Keratinocyte (primary cell): ENCODE data around the gene CAPN5. TPM values are rescaled to one million over a fixed set of nuclear protein-coding genes. Genes with fewer than 3 reads are reported as not detected.

Source experiments
- DNase-seq: peaks from one replicate; pipeline ENCODE4 v3.0.0-alpha.2; 2011; ENCODE audit warnings: low read depth, missing footprints, low spot score
- FAIRE-seq: peaks from 2 replicates; lab custom pipeline; 2011; peaks lifted over from hg19 to GRCh38; lab: Jason Lieb, UNC
- H2AFZ ChIP-seq: 2 replicates; pipeline ENCODE4 v1.6.0; 2012; ENCODE audit warnings: low read length, control low read depth, inconsistent platforms; ENCODE audit not compliant: control insufficient read depth
- H3K27ac ChIP-seq: 2 replicates; pipeline ENCODE4 v1.5.1; 2011; ENCODE audit warnings: low read length; ENCODE audit not compliant: control insufficient read depth, insufficient read depth
- H3K27me3 ChIP-seq: 3 replicates; pipeline ENCODE4 v1.6.0; 2011; ENCODE audit warnings: low read length; ENCODE audit not compliant: control insufficient read depth, insufficient read depth; ENCODE audit errors: extremely low read depth
- H3K36me3 ChIP-seq, 2 experiments: 2 replicates in 1 of 2; 3 replicates in 1 of 2; pipeline ENCODE4 v1.5.1; 2011; ENCODE audit warnings: low read length in 2 of 2, mild to moderate bottlenecking in 1 of 2; ENCODE audit not compliant: control insufficient read depth in 2 of 2, insufficient read depth in 2 of 2; ENCODE audit errors: extremely low read depth in 1 of 2
- H3K4me1 ChIP-seq: 3 replicates; pipeline ENCODE4 v1.5.1; 2011; ENCODE audit warnings: low read length; ENCODE audit not compliant: control insufficient read depth, insufficient read depth; ENCODE audit errors: extremely low read depth
- H3K4me2 ChIP-seq: 3 replicates; pipeline ENCODE4 v1.6.0; 2011; ENCODE audit warnings: low read depth, low read length; ENCODE audit not compliant: control insufficient read depth, insufficient read depth; ENCODE audit errors: extremely low read depth
- H3K4me3 ChIP-seq, 3 experiments: fragments of 200-600 bp in 1 of 3; sonication (generic) in 1 of 3; 2 replicates in 2 of 3; 3 replicates in 1 of 3; pipeline ENCODE4 v1.5.1; 2011 to 2016; ENCODE audit warnings: low read length in 3 of 3, mild to moderate bottlenecking in 3 of 3, control low read depth in 2 of 3, inconsistent platforms in 1 of 3, low read depth in 1 of 3, mixed read lengths in 1 of 3, mixed run types in 1 of 3, moderate library complexity in 1 of 3; ENCODE audit not compliant: control insufficient read depth in 2 of 3, insufficient read depth in 2 of 3; ENCODE audit errors: extremely low read depth in 1 of 3
- H3K79me2 ChIP-seq: 2 replicates; pipeline ENCODE4 v1.6.0; 2012; ENCODE audit warnings: low read length; ENCODE audit not compliant: control insufficient read depth, insufficient read depth
- H3K9ac ChIP-seq: 3 replicates; pipeline ENCODE4 v1.6.0; 2011; ENCODE audit warnings: low read length; ENCODE audit not compliant: control insufficient read depth, insufficient read depth; ENCODE audit errors: extremely low read depth
- H3K9me1 ChIP-seq: 3 replicates; pipeline ENCODE4 v1.6.0; 2011; ENCODE audit warnings: low read length; ENCODE audit not compliant: control insufficient read depth, insufficient read depth; ENCODE audit errors: extremely low read depth
- H3K9me3 ChIP-seq: 2 replicates; pipeline ENCODE4 v1.5.1; 2012; ENCODE audit warnings: low read depth, low read length; ENCODE audit not compliant: control insufficient read depth
- H4K20me1 ChIP-seq: 3 replicates; pipeline ENCODE4 v1.6.0; 2011; ENCODE audit warnings: low read length; ENCODE audit not compliant: control insufficient read depth, insufficient read depth; ENCODE audit errors: extremely low read depth
- EZH2 ChIP-seq: IDR thresholded peaks from one replicate; pipeline ENCODE4 v1.6.1; 2012; ENCODE audit warnings: inconsistent platforms, mild to moderate bottlenecking, low read length, moderate library complexity
- dilution Hi-C: fragments of 300-500 bp; cut with MboI; formaldehyde crosslinking; loops from one replicate; pipeline ENCODE4 v1.7.0; 2020; ENCODE audit warnings: low sequenced_read_pairs; ENCODE audit not compliant: extremely low pct_ligation_motif_present
- polyA plus RNA-seq, 5 experiments: library from polyadenylated mRNA; depleted of rRNA in 3 of 5; stranded (reverse) in 3 of 5; stranded (forward) in 1 of 5; unstranded in 1 of 5; fragments of >200 nt; gene quantifications; 1 replicate in 1 of 5; 2 replicates in 3 of 5; 3 replicates in 1 of 5; pipeline versions ENCODE4 v1.2.1 to v1.2.3, GENCODE V29; 2011 to 2012; ENCODE audit warnings: missing spikeins in 2 of 5, low read depth in 1 of 5, low replicate concordance in 1 of 5
- TF ChIP-seq, protein P1 (sequence below), 3 experiments: IDR thresholded peaks in 1 of 3; conservative IDR thresholded peaks in 1 of 3; optimal IDR thresholded peaks in 1 of 3; 2 replicates in 2 of 3; 3 replicates in 1 of 3; pipeline versions ENCODE3 to v1.5.1; 2011; ENCODE audit warnings: low read length in 3 of 3, mild to moderate bottlenecking in 3 of 3, moderate library complexity in 2 of 3, control low read depth in 1 of 3, inconsistent platforms in 1 of 3; ENCODE audit not compliant: insufficient read depth in 2 of 3; ENCODE audit errors: extremely low read depth in 1 of 3

CAPN5 gene
- polyA plus RNA-seq, 1 donor (not counting 4 experiments of a cell fraction or from before 2014, with no cell fraction given): 1.2 TPM

DNA sequence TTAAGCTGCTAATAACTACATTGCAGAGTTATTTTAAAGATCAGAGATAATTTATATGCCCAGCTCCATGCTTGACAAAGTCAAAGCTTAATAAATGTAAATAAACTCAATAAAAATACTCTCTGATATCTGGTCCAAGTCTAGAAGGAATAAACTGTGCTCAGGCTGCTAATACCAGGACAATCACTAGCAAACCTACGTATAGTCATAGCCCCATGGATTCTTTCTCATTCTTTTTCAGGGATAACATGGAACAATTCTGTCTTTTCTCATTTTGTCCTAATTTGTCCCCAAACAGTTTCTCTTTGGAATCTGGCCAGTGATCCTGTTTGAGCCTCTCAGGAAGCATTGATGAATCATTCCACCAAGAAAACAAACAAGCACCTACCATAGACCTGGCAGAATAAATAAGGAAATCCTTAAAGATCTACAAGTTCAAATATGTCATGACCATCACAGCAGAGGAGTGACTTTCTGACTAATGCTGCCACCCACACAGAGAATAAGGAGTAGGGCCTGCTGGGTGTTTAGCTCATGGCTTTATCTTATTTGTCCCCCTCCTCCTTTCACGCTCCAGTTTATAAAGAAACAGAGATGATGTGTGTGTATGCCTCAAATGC is 46.7 kb upstream of the CAPN5 start:
- dilution Hi-C loops: no loop called here
- Histone ChIP-seq H3K9me1 (no peaks in the 10 kb centered on the region), H3K9me3 (no peaks in the 10 kb centered on the region), H3K27ac (no peak overlapping the region), H3K9ac (no peak overlapping the region), H2AFZ (no peak overlapping the region), H3K27me3 (no peaks in the 10 kb centered on the region), H3K4me1 (peaks cover 11% of the 10 kb centered on the region), H3K79me2 (no peaks in the 10 kb centered on the region), H3K4me3 (no peak overlapping the region), H3K4me2 (peak overlapping the region; percentile 34), H4K20me1 (no peaks in the 10 kb centered on the region), H3K36me3 (peaks cover 2 to 4% of the 10 kb centered on the region in 2 experiments)
- DNase-seq: no peak
- TF ChIP-seq, protein P1, sequence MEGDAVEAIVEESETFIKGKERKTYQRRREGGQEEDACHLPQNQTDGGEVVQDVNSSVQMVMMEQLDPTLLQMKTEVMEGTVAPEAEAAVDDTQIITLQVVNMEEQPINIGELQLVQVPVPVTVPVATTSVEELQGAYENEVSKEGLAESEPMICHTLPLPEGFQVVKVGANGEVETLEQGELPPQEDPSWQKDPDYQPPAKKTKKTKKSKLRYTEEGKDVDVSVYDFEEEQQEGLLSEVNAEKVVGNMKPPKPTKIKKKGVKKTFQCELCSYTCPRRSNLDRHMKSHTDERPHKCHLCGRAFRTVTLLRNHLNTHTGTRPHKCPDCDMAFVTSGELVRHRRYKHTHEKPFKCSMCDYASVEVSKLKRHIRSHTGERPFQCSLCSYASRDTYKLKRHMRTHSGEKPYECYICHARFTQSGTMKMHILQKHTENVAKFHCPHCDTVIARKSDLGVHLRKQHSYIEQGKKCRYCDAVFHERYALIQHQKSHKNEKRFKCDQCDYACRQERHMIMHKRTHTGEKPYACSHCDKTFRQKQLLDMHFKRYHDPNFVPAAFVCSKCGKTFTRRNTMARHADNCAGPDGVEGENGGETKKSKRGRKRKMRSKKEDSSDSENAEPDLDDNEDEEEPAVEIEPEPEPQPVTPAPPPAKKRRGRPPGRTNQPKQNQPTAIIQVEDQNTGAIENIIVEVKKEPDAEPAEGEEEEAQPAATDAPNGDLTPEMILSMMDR (optimal IDR thresholded peaks at IDR 0.05 in 1 of 3, IDR thresholded peaks at IDR 0.05 in 1 of 3, conservative IDR thresholded peaks at IDR 0.05 in 1 of 3; ENCODE audit: extremely low read depth in 1 of 3, insufficient read depth in 2 of 3, low read length in 3 of 3): no peak
- no peak for TF ChIP-seq EZH2
- FAIRE-seq: no peak

DNA sequence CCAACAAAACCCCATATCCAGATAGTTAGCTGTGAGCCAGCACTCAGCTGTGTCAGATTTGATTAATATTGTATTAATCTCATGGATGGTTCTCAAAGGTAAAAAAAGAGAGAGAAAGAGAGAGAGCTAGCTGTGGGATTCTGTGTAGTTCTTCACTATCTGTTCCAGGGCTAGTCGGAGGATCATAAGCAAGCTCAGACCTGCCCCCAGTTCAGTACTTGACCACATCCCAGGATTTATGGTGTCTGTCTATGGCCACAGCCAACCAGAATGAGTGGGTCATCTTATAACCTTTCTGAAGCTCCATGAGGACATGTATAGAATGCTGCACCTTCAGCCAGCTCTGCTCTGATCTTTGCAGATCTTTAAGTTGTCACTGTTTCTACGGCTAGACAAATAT is 46.0 kb upstream of the CAPN5 start:
- no peak overlapping the region for H3K9ac ChIP-seq
- H4K20me1 ChIP-seq: no peaks in the 10 kb centered on the region
- no peaks in the 10 kb centered on the region for H3K79me2 ChIP-seq

More for the DNA sequence above, 46.0 kb upstream of the CAPN5 start:
- Histone ChIP-seq H3K4me1 (peaks cover 11% of the 10 kb centered on the region), H3K36me3 (peaks cover 2 to 4% of the 10 kb centered on the region in 2 experiments), H3K4me2 (peak overlapping the region; percentile 34), H3K4me3 (no peak overlapping the region), H2AFZ (no peak overlapping the region), H3K27ac (no peak overlapping the region), H3K9me1 (no peaks in the 10 kb centered on the region), H3K9me3 (no peaks in the 10 kb centered on the region), H3K27me3 (no peaks in the 10 kb centered on the region)
- TF ChIP-seq, protein P1 (optimal IDR thresholded peaks at IDR 0.05 in 1 of 3, IDR thresholded peaks at IDR 0.05 in 1 of 3, conservative IDR thresholded peaks at IDR 0.05 in 1 of 3; ENCODE audit: extremely low read depth in 1 of 3, insufficient read depth in 2 of 3, low read length in 3 of 3): no peak
- TF ChIP-seq EZH2: no peak
- dilution Hi-C loops: no loop called here
- DNase-seq: no peak
- peak; percentile 51 for FAIRE-seq
